Glutamatergic neuron (in vitro differentiated cells): ENCODE results near the gene CCND1. TPM values are rescaled to one million over a fixed set of nuclear protein-coding genes. Genes with fewer than 3 reads are reported as not detected.

Source experiments
- DNase-seq: peaks from one replicate; pipeline ENCODE4 v3.0.0; 2022
- H3K27ac Mint-ChIP-seq: one replicate; pipeline ENCODE4 v1.8.0; 2020; ENCODE audit warnings: mild to moderate bottlenecking, mixed read lengths, inconsistent platforms; ENCODE audit not compliant: unreplicated experiment
- H3K27me3 Mint-ChIP-seq: one replicate; pipeline ENCODE4 v1.8.0; 2020; ENCODE audit warnings: mild to moderate bottlenecking, moderate library complexity, mixed read lengths, inconsistent platforms; ENCODE audit not compliant: unreplicated experiment
- H3K36me3 Mint-ChIP-seq: one replicate; pipeline ENCODE4 v1.8.0; 2020; ENCODE audit warnings: mild to moderate bottlenecking, mixed read lengths, inconsistent platforms; ENCODE audit not compliant: unreplicated experiment
- H3K4me1 Mint-ChIP-seq: one replicate; pipeline ENCODE4 v1.8.0; 2020; ENCODE audit warnings: mild to moderate bottlenecking, low read depth, mixed read lengths, inconsistent platforms; ENCODE audit not compliant: unreplicated experiment
- H3K4me3 Mint-ChIP-seq: one replicate; pipeline ENCODE4 v1.8.0; 2020; ENCODE audit warnings: mild to moderate bottlenecking, mixed read lengths, inconsistent platforms; ENCODE audit not compliant: unreplicated experiment
- H3K9me3 Mint-ChIP-seq: one replicate; pipeline ENCODE4 v1.8.0; 2020; ENCODE audit warnings: mild to moderate bottlenecking, moderate library complexity, mixed read lengths, inconsistent platforms; ENCODE audit not compliant: unreplicated experiment
- total RNA-seq: library from RNA; stranded (reverse); fragmentation: NEBNext Ultra II Directional; extraction: Animal tissue kit (Norgen Biotek cat#: 25700); gene quantifications from one replicate; pipeline ENCODE4 v1.2.1, GENCODE V29; 2021; ENCODE audit not compliant: unreplicated experiment
- TF ChIP-seq, protein P1 (sequence below): fragments of 200-600 bp; sonication (generic); IDR thresholded peaks from one replicate; pipeline ENCODE4 v1.5.0; 2021; ENCODE audit not compliant: partially characterized antibody, unreplicated experiment

CCND1 gene
- total RNA-seq, 1 donor from 2014 or later, result 36.1 TPM

DNA sequence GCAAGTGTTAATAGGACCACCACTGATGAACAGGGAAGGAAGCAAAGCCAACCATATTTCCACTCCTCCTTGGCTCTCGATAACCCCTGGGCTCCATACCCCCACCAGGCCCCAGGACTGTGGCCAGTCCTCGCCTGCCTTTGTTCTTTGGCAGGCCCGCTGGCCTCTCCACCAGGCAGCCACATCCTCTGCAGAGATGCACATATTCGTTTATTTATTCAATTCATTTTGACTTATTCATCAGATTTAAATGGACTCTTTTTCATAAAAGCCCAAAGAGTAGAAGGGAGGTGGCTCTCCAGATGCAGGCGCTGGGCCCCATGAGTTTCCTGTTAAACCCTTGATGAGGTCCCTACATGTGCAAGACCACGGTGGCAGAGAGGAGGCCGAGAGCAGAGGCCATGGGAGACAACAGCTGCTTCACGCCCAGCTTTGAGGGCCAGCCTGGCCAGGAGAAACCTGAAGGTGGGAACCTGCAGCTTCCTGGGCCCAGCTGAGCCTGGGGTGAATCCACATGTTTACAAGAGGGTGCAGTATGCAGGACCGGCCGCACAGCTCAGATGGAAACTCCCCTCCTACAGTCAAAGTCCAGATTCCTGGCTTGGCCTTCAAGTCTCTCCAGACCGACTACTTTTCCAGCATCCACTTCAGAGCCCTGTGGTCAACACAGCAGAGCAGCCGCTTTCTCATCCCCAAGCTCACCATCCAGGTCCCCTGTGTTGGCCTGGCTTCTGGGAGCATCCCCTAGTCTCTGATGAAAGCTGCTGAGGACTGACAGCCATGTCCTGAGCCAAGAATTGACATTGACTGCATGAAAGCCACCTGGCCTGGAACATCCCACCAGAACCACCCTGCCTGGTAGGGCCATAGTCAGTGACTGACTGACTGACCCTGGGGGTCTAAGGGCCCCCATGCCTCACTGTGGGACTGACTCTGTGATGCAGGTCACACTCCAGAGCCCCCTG, 39.7 kb upstream of the CCND1 start:
- H3K4me1 Mint-ChIP-seq, result peaks cover 14% of the 10 kb centered on the region
- H3K27ac Mint-ChIP-seq, result no peak overlapping the region
- no peaks in the 10 kb centered on the region for H3K36me3 Mint-ChIP-seq
- peaks cover 2% of the 10 kb centered on the region for H3K27me3 Mint-ChIP-seq
- peaks cover 5% of the 10 kb centered on the region for H3K9me3 Mint-ChIP-seq
- no peak overlapping the region for H3K4me3 Mint-ChIP-seq
- DNase-seq, result no peak
- TF ChIP-seq, protein P1, sequence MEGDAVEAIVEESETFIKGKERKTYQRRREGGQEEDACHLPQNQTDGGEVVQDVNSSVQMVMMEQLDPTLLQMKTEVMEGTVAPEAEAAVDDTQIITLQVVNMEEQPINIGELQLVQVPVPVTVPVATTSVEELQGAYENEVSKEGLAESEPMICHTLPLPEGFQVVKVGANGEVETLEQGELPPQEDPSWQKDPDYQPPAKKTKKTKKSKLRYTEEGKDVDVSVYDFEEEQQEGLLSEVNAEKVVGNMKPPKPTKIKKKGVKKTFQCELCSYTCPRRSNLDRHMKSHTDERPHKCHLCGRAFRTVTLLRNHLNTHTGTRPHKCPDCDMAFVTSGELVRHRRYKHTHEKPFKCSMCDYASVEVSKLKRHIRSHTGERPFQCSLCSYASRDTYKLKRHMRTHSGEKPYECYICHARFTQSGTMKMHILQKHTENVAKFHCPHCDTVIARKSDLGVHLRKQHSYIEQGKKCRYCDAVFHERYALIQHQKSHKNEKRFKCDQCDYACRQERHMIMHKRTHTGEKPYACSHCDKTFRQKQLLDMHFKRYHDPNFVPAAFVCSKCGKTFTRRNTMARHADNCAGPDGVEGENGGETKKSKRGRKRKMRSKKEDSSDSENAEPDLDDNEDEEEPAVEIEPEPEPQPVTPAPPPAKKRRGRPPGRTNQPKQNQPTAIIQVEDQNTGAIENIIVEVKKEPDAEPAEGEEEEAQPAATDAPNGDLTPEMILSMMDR, result no peak

GRCh38 chr11:69603111-69603836, 37.7 kb upstream of the CCND1 start:
- TF ChIP-seq, protein P1, result no peak
- H3K4me1 Mint-ChIP-seq, result peaks cover 16% of the 10 kb centered on the region
- peaks cover 4% of the 10 kb centered on the region for H3K9me3 Mint-ChIP-seq
- peaks cover 2% of the 10 kb centered on the region for H3K27me3 Mint-ChIP-seq
- no peak for DNase-seq
- H3K4me3 Mint-ChIP-seq, result no peak overlapping the region
- H3K27ac Mint-ChIP-seq, result no peak overlapping the region
- peaks cover 1% of the 10 kb centered on the region for H3K36me3 Mint-ChIP-seq

GRCh38 chr11:69604055-69604454, 36.9 kb upstream of the CCND1 start:
- no peak overlapping the region for H3K4me3 Mint-ChIP-seq
- TF ChIP-seq, protein P1, result no peak
- H3K36me3 Mint-ChIP-seq, result peaks cover 9% of the 10 kb centered on the region
- peaks cover 2% of the 10 kb centered on the region for H3K27me3 Mint-ChIP-seq
- H3K4me1 Mint-ChIP-seq, result peaks cover 16% of the 10 kb centered on the region
- peaks cover 4% of the 10 kb centered on the region for H3K9me3 Mint-ChIP-seq
- no peak overlapping the region for H3K27ac Mint-ChIP-seq
- no peak for DNase-seq

GRCh38 chr11:69605737-69606526, 35.0 kb upstream of the CCND1 start:
- no peak for DNase-seq
- TF ChIP-seq, protein P1, result no peak
- peaks cover 16% of the 10 kb centered on the region for H3K4me1 Mint-ChIP-seq
- peaks cover 13% of the 10 kb centered on the region for H3K36me3 Mint-ChIP-seq
- H3K27ac Mint-ChIP-seq, result no peak overlapping the region
- no peak overlapping the region for H3K4me3 Mint-ChIP-seq
- no peaks in the 10 kb centered on the region for H3K27me3 Mint-ChIP-seq
- peaks cover 4% of the 10 kb centered on the region for H3K9me3 Mint-ChIP-seq
